Measurements from ENCODE around the gene MSRB1. TPM values are rescaled to one million over a fixed set of nuclear protein-coding genes. Genes with fewer than 3 reads are reported as not detected.
A peak's percentile ranks its signal among the peaks of the same experiment; 100 is the strongest.

Gene MSRB1
- total and polyA plus RNA-seq, 2 of the 13 experiments (the other 11 are each of a cell fraction or from before 2014, with no cell fraction given) = 32.1 to 75.4 TPM

GRCh38 chr16:1959269-1960039 lies 16.5 kb upstream of the MSRB1 start, which contains the start of gene NDUFB10 (continued):
- TF ChIP-seq ZNF431 (CRISPR knock-in tag; IDR thresholded peaks at IDR 0.05; ENCODE audit: borderline replicate concordance, low read depth) (no peak), ARNT2 (CRISPR knock-in tag; IDR thresholded peaks at IDR 0.05; ENCODE audit: low read depth) (peak; percentile 73), ZNF362 (CRISPR knock-in tag; IDR thresholded peaks at IDR 0.05; ENCODE audit: borderline replicate concordance) (no peak), IRF2 (CRISPR knock-in tag; IDR thresholded peaks at IDR 0.05) (peak; percentile 78; the same call in 1 of the 2 replicates), PRDM15 (CRISPR knock-in tag; IDR thresholded peaks at IDR 0.05) (peak; percentile 80), ZNF264 (CRISPR knock-in tag; IDR thresholded peaks at IDR 0.05) (peak; percentile 52; the same call in 1 of the 2 replicates), ZKSCAN8 (CRISPR knock-in tag; IDR thresholded peaks at IDR 0.05; ENCODE audit: borderline replicate concordance) (peak; percentile 31; the same call in 1 of the 2 replicates), NR2F6 (IDR thresholded peaks at IDR 0.05) (no peak), NR2F6 (CRISPR knock-in tag; IDR thresholded peaks at IDR 0.05) (0 out of 2 replicates have a peak, but pooled peaks have one; percentile 42), HNF1B (CRISPR knock-in tag; IDR thresholded peaks at IDR 0.05) (peak; percentile 28; the same call in 1 of the 2 replicates), ZNF503 (CRISPR knock-in tag; IDR thresholded peaks at IDR 0.05) (peak; percentile 74), CAMTA2 (CRISPR knock-in tag; IDR thresholded peaks at IDR 0.05; ENCODE audit: borderline replicate concordance) (no peak), ZNF256 (CRISPR knock-in tag; conservative IDR thresholded peaks at IDR 0.05) (no peak), HCFC1 (IDR thresholded peaks at IDR 0.05; ENCODE audit: low read depth, low read length) (peak; percentile 92), NAIF1 (CRISPR knock-in tag; IDR thresholded peaks at IDR 0.05; ENCODE audit: borderline replicate concordance) (peak; percentile 66; the same call in 1 of the 2 replicates), HMGA1 (CRISPR knock-in tag; conservative IDR thresholded peaks at IDR 0.05) (no peak), EED (CRISPR knock-in tag; IDR thresholded peaks at IDR 0.05) (peak; percentile 15; the same call in 1 of the 2 replicates), JUND (CRISPR knock-in tag; IDR thresholded peaks at IDR 0.05) (no peak), FOXA3 (CRISPR knock-in tag; IDR thresholded peaks at IDR 0.05) (no peak; the same call in 1 of the 2 replicates), ZNF772 (CRISPR knock-in tag; IDR thresholded peaks at IDR 0.05) (peak; percentile 82; the same call in 1 of the 2 replicates), KLF6 (CRISPR knock-in tag; IDR thresholded peaks at IDR 0.05) (peak; percentile 84)
- TF ChIP-seq, protein P1, sequence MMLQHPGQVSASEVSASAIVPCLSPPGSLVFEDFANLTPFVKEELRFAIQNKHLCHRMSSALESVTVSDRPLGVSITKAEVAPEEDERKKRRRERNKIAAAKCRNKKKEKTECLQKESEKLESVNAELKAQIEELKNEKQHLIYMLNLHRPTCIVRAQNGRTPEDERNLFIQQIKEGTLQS (CRISPR knock-in tag; IDR thresholded peaks at IDR 0.05) = peak; percentile 56

Measured in HepG2 (cell line).